A549 treated with ZK216348 at 1 μM for 4 hours (cell line): ENCODE results near the gene CRTC1. TPM values are rescaled to one million over a fixed set of nuclear protein-coding genes. Genes with fewer than 3 reads are reported as not detected.

ENCODE experiments used
- total RNA-seq: library from RNA; stranded (reverse); fragments of 200-300 nt; extraction: Qiagen RNA extraction; gene quantifications from 5 replicates; pipeline ENCODE4 v1.2.3, GENCODE V29; 2022; ENCODE audit warnings: low read depth

Gene CRTC1, protein sequence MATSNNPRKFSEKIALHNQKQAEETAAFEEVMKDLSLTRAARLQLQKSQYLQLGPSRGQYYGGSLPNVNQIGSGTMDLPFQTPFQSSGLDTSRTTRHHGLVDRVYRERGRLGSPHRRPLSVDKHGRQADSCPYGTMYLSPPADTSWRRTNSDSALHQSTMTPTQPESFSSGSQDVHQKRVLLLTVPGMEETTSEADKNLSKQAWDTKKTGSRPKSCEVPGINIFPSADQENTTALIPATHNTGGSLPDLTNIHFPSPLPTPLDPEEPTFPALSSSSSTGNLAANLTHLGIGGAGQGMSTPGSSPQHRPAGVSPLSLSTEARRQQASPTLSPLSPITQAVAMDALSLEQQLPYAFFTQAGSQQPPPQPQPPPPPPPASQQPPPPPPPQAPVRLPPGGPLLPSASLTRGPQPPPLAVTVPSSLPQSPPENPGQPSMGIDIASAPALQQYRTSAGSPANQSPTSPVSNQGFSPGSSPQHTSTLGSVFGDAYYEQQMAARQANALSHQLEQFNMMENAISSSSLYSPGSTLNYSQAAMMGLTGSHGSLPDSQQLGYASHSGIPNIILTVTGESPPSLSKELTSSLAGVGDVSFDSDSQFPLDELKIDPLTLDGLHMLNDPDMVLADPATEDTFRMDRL
- total RNA-seq: 2.5 to 5.8 TPM (median 4.7 TPM) in 5 replicates

DNA sequence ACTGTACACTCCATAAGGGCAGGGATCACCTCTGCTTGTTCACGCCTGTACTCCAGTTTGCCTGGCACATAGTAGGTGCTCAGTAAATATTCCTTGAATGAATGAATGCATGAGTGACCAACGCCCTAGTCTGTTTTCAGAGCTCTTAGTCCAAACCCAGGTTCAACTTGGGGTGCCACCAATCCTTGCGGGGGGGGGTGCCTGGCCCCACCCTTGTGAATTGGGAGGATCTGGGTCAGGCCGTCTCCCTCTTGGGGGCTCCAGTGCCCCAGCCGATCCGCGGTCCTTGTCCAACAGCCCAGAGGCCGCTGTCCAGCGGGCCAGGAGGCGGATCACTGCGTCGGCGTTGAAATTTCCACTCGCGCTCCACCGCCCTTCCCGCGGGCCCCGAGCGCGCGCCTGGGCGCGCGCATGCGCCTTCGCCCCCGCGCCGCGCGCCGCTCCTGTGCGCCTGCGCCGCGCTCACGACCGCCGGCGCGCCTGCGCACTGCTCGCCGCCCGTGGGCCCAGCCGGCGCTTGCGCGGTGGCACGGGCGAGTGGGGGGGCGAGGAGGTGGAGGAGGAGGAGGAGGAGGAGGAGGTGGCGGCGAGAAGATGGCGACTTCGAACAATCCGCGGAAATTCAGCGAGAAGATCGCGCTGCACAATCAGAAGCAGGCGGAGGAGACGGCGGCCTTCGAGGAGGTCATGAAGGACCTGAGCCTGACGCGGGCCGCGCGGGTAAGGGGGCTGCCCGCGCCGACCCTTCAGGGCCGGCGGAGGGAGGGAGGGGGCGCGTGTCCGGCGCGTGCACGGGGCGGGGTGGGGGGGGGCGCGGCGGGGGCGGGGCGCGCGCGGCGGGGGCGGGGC, at the start of gene CRTC1:
Gene CRTC1 (plus strand): TSS at position 572 of the 849 bp plus-strand sequence. CDS start 23 bp downstream, at position 595.

DNA sequence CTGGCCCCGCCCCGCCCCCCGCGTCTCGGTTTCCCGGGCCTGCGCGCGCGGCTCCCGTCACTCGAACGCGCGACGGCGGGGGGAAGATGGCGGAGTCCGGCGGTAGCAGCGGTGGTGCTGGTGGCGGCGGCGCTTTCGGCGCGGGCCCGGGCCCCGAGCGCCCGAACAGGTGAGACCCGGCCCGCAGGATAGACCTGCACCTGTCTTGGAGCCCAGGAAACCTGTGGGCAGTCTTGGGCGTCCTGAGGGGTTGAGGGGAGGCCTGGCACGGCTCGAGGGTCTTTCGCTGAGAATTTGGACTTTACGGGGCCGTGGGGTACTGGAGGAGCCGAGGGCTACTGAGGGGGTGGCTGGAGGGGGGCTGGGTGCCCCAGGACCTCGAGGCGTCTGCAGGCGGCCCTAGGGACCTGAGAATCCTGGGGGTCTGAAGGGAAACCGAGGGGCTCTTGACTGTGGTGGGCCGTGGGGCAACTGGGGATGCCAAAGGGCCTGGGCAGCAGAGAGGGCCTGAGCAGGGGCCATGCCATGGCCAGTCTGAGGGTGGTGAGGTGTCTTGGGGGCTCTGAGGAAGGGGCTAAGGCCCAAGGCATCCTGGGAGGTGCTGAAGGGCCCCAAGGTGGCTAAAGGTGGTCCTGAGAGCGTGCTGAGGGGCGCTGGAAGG, 46.4 kb upstream of the CRTC1 start, which contains the start of gene KLHL26:
Gene KLHL26 (plus strand): TSS at position 60 of the 661 bp plus-strand sequence. CDS start 27 bp downstream, at position 87.

DNA sequence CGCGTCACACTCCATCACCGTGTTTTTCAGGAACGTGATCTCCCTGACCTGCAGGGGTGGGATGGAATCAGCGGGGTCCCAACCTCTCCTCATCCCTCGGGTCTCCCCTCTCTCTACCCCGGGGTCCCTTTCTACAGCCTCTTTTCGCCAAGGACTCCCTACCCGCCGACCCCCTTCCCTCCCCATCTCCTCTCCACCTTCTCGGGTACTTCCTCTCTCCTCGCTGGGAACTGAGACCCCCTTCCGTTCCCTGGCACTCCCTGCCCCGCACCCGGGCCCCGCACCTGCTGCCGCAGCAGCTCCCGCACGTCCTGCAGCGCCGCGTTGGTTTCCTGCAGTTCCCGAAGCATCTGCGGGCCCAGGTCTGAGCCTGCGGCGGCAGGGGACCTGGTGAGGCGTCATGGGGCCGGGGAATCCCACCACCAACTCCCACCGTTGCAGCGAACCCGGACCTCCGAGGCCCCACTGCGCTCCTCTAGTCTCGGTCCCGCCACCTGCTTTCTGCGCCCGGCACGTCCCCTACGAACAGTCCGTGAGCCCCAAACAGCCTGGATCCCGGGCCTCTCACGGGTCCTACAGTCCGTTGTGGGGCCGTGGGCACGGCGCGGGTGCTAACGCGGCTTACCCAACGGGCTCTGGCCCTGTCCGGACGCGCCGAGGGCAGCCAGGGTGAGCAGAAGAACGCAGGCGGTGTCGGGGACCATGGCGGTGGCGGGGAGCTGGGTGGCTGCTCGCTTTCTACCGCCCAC, 107.3 kb downstream of the CRTC1 start, which contains the start of gene COMP:
Gene COMP (minus strand): TSS at position 740 of the 749 bp plus-strand sequence. CDS start 36 bp downstream, at position 704.

DNA sequence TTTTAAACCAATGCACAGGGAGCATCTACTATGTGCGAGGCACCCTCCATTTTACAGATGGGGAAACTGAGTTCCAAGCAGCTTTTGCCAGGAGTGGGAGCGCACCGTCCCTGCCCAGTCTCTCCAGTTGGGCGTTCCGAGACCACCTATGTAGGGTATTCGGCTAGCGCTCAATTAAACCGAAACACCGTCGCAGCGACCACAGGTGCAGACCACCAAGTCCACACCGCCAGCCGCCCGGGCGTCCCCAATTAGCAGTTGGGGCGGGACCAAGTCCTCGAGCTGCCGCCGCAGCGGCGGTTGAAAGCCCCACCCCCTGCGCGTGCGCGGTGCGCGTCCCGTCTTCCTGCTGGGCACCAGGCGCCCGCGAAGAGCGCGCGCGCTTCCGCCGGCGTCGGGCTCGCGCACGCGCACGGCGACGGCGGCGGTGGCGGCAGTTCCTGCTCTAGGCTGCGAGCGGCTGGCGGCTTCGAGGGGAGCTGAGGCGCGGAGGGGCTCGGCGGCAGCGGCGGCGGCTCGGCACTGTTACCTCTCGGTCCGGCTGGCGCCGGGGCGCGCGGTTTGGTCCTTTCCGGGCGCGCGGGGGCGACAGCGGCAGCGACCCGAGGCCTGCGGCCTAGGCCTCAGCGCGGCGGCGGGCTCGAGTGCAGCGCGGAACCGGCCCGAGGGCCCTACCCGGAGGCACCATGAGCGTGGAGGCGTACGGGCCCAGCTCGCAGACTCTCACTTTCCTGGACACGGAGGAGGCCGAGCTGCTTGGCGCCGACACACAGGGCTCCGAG, 148.2 kb downstream of the CRTC1 start, which contains the start of gene UPF1:
Gene UPF1 (plus strand): TSS at position 436 of the 782 bp plus-strand sequence. CDS start 251 bp downstream, at position 687.

Other genes with a start within 250 kb of the CRTC1 start
- gene ISYNA1, start 245.5 kb upstream of the CRTC1 start, total RNA-seq: 28.6 to 46.9 TPM (median 39.3 TPM) in 5 replicates
- gene ELL, start 161.6 kb upstream of the CRTC1 start, total RNA-seq: 3.7 to 6.5 TPM (median 5.4 TPM) in 5 replicates
- gene FKBP8, start 140.1 kb upstream of the CRTC1 start, total RNA-seq: 85.4 to 164 TPM (median 152 TPM) in 5 replicates
- 74.1 to 108 TPM (median 102 TPM) in 5 replicates for gene KXD1, start 125.8 kb upstream of the CRTC1 start, total RNA-seq
- 1,053 to 1,266 TPM (median 1,114 TPM) in 5 replicates for gene UBA52, start 111.8 kb upstream of the CRTC1 start, total RNA-seq
- 31.0 to 64.3 TPM (median 56.1 TPM) in 5 replicates for gene REX1BD, start 94.9 kb upstream of the CRTC1 start, total RNA-seq
- 2.6 to 5.8 TPM (median 3.3 TPM) in 5 replicates for gene CRLF1, start 76.9 kb upstream of the CRTC1 start, total RNA-seq
- gene TMEM59L, start 70.8 kb upstream of the CRTC1 start, total RNA-seq: 5.8 to 6.2 TPM (median 6.0 TPM) in 5 replicates
- gene KLHL26, start 46.7 kb upstream of the CRTC1 start, total RNA-seq: 1.7 to 5.3 TPM (median 3.4 TPM) in 5 replicates
- 0.09 to 0.15 TPM (median 0.12 TPM) in 4 of 5 replicates, not detected in the other for gene COMP, start 107.6 kb downstream of the CRTC1 start, total RNA-seq
- 24.1 to 45.3 TPM (median 41.7 TPM) in 5 replicates for gene UPF1, start 148.3 kb downstream of the CRTC1 start, total RNA-seq
- gene CERS1, start 212.5 kb downstream of the CRTC1 start, total RNA-seq: 3.1 to 7.2 TPM (median 6.3 TPM) in 5 replicates
- gene COPE, start 235.7 kb downstream of the CRTC1 start, total RNA-seq: 139 to 168 TPM (median 153 TPM) in 5 replicates
- gene DDX49, start 236.0 kb downstream of the CRTC1 start, total RNA-seq: 34.2 to 45.5 TPM (median 42.4 TPM) in 5 replicates